Neural cell (in vitro differentiated cells): Measurements from ENCODE around the gene CEL. TPM values are rescaled to one million over a fixed set of nuclear protein-coding genes. Genes with fewer than 3 reads are reported as not detected.

ENCODE experiments used
- H2AFZ ChIP-seq: fragments of 200-600, 300-800 bp; sonication (generic), shearing (Covaris generic); 2 replicates; pipeline ENCODE4 v1.6.0; 2014; ENCODE audit warnings: low read depth, mild to moderate bottlenecking, antibody characterized with exemption, low read length, moderate library complexity
- H3F3A ChIP-seq: fragments of 200-600 bp; shearing (Covaris generic); 2 replicates; pipeline ENCODE4 v1.6.1; 2016; ENCODE audit warnings: mild to moderate bottlenecking, moderate library complexity, mixed read lengths, antibody characterized with exemption, low read length; ENCODE audit not compliant: insufficient read depth, poor library complexity, severe bottlenecking
- H3K27ac ChIP-seq: fragments of 200-600, 300-800 bp; sonication (generic), shearing (Covaris generic); 2 replicates; pipeline ENCODE4 v1.5.1; 2014; ENCODE audit warnings: mild to moderate bottlenecking, low read length, moderate library complexity
- H3K27me3 ChIP-seq: fragments of 300-800, 200-600 bp; sonication (generic), shearing (Covaris generic); 2 replicates; pipeline ENCODE4 v1.6.0; 2014; ENCODE audit warnings: mild to moderate bottlenecking, low read depth, low read length, moderate library complexity; ENCODE audit not compliant: insufficient read depth
- H3K36me3 ChIP-seq: fragments of 300-800, 200-600 bp; sonication (generic), shearing (Covaris generic); 2 replicates; pipeline ENCODE4 v1.5.1; 2014; ENCODE audit warnings: mild to moderate bottlenecking, antibody characterized with exemption, low read length, moderate library complexity; ENCODE audit not compliant: insufficient read depth
- H3K4me2 ChIP-seq: fragments of 300-800, 200-600 bp; sonication (generic), shearing (Covaris generic); 2 replicates; pipeline ENCODE4 v1.6.0; 2014; ENCODE audit warnings: mild to moderate bottlenecking, low read length
- H3K4me3 ChIP-seq: fragments of 300-800, 200-600 bp; sonication (generic), shearing (Covaris generic); 2 replicates; pipeline ENCODE4 v1.5.1; 2014; ENCODE audit warnings: mild to moderate bottlenecking, low read length, moderate library complexity
- H3K79me2 ChIP-seq: fragments of 200-600 bp; shearing (Covaris generic); replicated peaks from 2 replicates; pipeline ENCODE4 v1.6.0; 2014; ENCODE audit warnings: mild to moderate bottlenecking, low read length, moderate library complexity; ENCODE audit not compliant: insufficient read depth
- H3K9ac ChIP-seq: fragments of 300-800, 200-600 bp; sonication (generic), shearing (Covaris generic); 2 replicates; pipeline ENCODE4 v1.6.1; 2016; ENCODE audit warnings: mild to moderate bottlenecking, low read length, mixed read lengths
- H3K9me2 ChIP-seq: fragments of 200-600 bp; shearing (Covaris generic); 2 replicates; pipeline ENCODE4 v1.6.1; 2016; ENCODE audit warnings: mild to moderate bottlenecking, low read length, mixed read lengths; ENCODE audit not compliant: insufficient read depth
- H3K9me3 ChIP-seq: fragments of 200-600, 300-800 bp; sonication (generic), shearing (Covaris generic); 2 replicates; pipeline ENCODE4 v1.6.1; 2016; ENCODE audit warnings: mild to moderate bottlenecking, mixed run types, low read length, moderate library complexity, mixed read lengths
- H4K20me1 ChIP-seq: fragments of 200-600 bp; shearing (Covaris generic); 2 replicates; pipeline ENCODE4 v1.6.1; 2016; ENCODE audit warnings: mild to moderate bottlenecking, mixed run types; ENCODE audit not compliant: insufficient read depth
- EP300 ChIP-seq: fragments of 450-650 bp; conservative IDR thresholded peaks from 2 replicates; pipeline ENCODE4 v1.6.1; 2014; ENCODE audit warnings: antibody characterized with exemption, mild to moderate bottlenecking, moderate library complexity; ENCODE audit not compliant: poor library complexity, severe bottlenecking
- EZH2 ChIP-seq: fragments of 200-600, 300-800 bp; shearing (Covaris generic), sonication (generic); IDR thresholded peaks from 2 replicates; pipeline ENCODE4 v1.6.1; 2014; ENCODE audit warnings: antibody characterized with exemption, low read length, borderline replicate concordance, mild to moderate bottlenecking; ENCODE audit not compliant: insufficient read depth, poor library complexity, severe bottlenecking
- MXI1 ChIP-seq: fragments of 450-650 bp; conservative IDR thresholded peaks from 2 replicates; pipeline ENCODE4 v1.6.1; 2014; ENCODE audit warnings: antibody characterized with exemption, mild to moderate bottlenecking; ENCODE audit not compliant: poor library complexity, severe bottlenecking
- POLR2AphosphoS5 ChIP-seq: IDR thresholded peaks from 2 replicates; pipeline ENCODE4 v1.6.1; 2012
- RAD21 ChIP-seq: fragments of 450-650 bp; conservative IDR thresholded peaks from 2 replicates; pipeline ENCODE4 v1.6.1; 2014; ENCODE audit warnings: antibody characterized with exemption, mild to moderate bottlenecking, moderate library complexity
- SMC3 ChIP-seq: fragments of 450-650 bp; conservative IDR thresholded peaks from 2 replicates; pipeline ENCODE4 v1.6.1; 2014; ENCODE audit warnings: antibody characterized with exemption, mild to moderate bottlenecking, moderate library complexity; ENCODE audit not compliant: poor library complexity
- TAF1 ChIP-seq: IDR thresholded peaks from 2 replicates; pipeline ENCODE4 v1.6.1; 2012; ENCODE audit warnings: low read depth
- polyA plus RNA-seq: library from polyadenylated mRNA; depleted of rRNA; stranded (reverse); fragments of >200 nt; gene quantifications from 2 replicates; pipeline ENCODE4 v1.2.3, GENCODE V29; 2014
- TF ChIP-seq, protein P1 (sequence below): fragments of 450-650 bp; IDR thresholded peaks from 2 replicates; pipeline ENCODE4 v1.5.1; 2014; ENCODE audit warnings: antibody characterized with exemption, mild to moderate bottlenecking, moderate library complexity; ENCODE audit not compliant: poor library complexity, severe bottlenecking
- TF ChIP-seq, protein P2 (sequence below): IDR thresholded peaks from 2 replicates; pipeline ENCODE4 v1.6.1; 2012; ENCODE audit warnings: borderline replicate concordance

Gene CEL
- polyA plus RNA-seq, 1 donor from 2014 or later, result 0.95 TPM

DNA sequence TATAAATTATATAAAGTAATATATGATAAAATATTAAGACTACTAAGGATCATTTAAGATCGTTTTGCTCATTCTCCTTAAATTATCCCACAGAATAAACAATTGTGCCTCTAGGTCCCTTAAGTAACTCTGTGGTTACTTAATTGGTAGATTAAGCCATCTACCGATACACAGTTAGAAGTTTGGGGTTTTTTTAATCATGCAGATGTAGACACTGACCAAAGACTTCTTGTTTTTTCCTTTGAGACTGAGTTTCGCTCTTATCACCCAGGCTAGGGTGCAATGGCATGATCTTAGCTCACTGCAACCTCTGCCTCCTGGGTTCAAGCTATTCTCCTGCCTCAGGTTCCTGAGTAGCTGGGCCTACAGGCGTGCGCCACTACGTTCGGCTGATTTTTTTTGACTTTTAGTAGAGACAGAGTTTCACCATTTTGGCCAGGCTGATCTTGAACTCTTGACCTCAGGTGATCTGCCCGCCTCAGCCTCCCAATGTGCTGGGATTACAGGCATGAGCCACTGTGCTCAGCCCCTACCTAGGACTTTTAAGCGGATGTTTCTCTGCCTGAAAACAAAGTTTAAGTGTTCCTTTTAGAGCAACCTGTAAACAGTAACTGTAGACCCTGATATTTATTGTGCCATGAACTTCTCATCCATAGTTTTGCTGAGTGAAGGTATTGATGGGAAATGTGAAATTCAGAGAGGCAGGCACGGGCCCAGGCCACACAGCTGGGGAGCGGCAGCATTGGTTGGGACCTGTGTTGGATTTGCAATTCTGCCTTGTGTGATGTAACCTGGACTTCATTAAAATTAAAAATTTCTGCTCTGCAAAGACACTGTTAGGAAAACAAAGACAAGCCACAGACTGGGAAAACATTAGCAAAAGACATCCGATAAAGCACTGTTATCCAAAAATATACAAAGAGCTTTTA, 11.6 kb downstream of the CEL start:
- Histone ChIP-seq H3K27ac (no peak overlapping the region), H3K36me3 (no peaks in the 10 kb centered on the region), H3K4me3 (no peak overlapping the region), H3K79me2 (no peaks in the 10 kb centered on the region), H2AFZ (no peak overlapping the region), H3K9me3 (no peaks in the 10 kb centered on the region), H3K27me3 (no peaks in the 10 kb centered on the region), H3K9me2 (no peaks in the 10 kb centered on the region), H3F3A (no peaks in the 10 kb centered on the region), H3K9ac (no peak overlapping the region), H4K20me1 (no peaks in the 10 kb centered on the region), H3K4me2 (no peak overlapping the region)
- TF ChIP-seq RAD21, result no peak
- TF ChIP-seq SMC3, result no peak
- TF ChIP-seq EZH2, result no peak
- TF ChIP-seq, protein P1, sequence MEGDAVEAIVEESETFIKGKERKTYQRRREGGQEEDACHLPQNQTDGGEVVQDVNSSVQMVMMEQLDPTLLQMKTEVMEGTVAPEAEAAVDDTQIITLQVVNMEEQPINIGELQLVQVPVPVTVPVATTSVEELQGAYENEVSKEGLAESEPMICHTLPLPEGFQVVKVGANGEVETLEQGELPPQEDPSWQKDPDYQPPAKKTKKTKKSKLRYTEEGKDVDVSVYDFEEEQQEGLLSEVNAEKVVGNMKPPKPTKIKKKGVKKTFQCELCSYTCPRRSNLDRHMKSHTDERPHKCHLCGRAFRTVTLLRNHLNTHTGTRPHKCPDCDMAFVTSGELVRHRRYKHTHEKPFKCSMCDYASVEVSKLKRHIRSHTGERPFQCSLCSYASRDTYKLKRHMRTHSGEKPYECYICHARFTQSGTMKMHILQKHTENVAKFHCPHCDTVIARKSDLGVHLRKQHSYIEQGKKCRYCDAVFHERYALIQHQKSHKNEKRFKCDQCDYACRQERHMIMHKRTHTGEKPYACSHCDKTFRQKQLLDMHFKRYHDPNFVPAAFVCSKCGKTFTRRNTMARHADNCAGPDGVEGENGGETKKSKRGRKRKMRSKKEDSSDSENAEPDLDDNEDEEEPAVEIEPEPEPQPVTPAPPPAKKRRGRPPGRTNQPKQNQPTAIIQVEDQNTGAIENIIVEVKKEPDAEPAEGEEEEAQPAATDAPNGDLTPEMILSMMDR, result no peak
- no peak for TF ChIP-seq EP300
- TF ChIP-seq, protein P2, sequence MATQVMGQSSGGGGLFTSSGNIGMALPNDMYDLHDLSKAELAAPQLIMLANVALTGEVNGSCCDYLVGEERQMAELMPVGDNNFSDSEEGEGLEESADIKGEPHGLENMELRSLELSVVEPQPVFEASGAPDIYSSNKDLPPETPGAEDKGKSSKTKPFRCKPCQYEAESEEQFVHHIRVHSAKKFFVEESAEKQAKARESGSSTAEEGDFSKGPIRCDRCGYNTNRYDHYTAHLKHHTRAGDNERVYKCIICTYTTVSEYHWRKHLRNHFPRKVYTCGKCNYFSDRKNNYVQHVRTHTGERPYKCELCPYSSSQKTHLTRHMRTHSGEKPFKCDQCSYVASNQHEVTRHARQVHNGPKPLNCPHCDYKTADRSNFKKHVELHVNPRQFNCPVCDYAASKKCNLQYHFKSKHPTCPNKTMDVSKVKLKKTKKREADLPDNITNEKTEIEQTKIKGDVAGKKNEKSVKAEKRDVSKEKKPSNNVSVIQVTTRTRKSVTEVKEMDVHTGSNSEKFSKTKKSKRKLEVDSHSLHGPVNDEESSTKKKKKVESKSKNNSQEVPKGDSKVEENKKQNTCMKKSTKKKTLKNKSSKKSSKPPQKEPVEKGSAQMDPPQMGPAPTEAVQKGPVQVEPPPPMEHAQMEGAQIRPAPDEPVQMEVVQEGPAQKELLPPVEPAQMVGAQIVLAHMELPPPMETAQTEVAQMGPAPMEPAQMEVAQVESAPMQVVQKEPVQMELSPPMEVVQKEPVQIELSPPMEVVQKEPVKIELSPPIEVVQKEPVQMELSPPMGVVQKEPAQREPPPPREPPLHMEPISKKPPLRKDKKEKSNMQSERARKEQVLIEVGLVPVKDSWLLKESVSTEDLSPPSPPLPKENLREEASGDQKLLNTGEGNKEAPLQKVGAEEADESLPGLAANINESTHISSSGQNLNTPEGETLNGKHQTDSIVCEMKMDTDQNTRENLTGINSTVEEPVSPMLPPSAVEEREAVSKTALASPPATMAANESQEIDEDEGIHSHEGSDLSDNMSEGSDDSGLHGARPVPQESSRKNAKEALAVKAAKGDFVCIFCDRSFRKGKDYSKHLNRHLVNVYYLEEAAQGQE, result no peak
- no peak for TF ChIP-seq POLR2AphosphoS5
- TF ChIP-seq MXI1, result no peak
- no peak for TF ChIP-seq TAF1

GRCh38 chr9:133074111-133074651, 12.4 kb downstream of the CEL start:
- no peak overlapping the region for H3K4me2 ChIP-seq
- no peak overlapping the region for H3K27ac ChIP-seq
- H3K9me2 ChIP-seq, result no peaks in the 10 kb centered on the region
- no peaks in the 10 kb centered on the region for H3K27me3 ChIP-seq
- no peaks in the 10 kb centered on the region for H4K20me1 ChIP-seq
- no peaks in the 10 kb centered on the region for H3F3A ChIP-seq
- H2AFZ ChIP-seq, result no peak overlapping the region
- no peaks in the 10 kb centered on the region for H3K79me2 ChIP-seq
- TF ChIP-seq EZH2, result no peak
- TF ChIP-seq, protein P1, result no peak
- TF ChIP-seq EP300, result no peak
- TF ChIP-seq MXI1, result no peak
- TF ChIP-seq, protein P2, result no peak
- no peak for TF ChIP-seq RAD21
- no peak for TF ChIP-seq TAF1
- TF ChIP-seq POLR2AphosphoS5, result no peak
- no peak for TF ChIP-seq SMC3
- H3K9ac ChIP-seq, result no peak overlapping the region
- H3K9me3 ChIP-seq, result no peaks in the 10 kb centered on the region
- H3K36me3 ChIP-seq, result no peaks in the 10 kb centered on the region
- H3K4me3 ChIP-seq, result no peak overlapping the region
